Neuronal stem cell (in vitro differentiated cells): ENCODE results near the gene SMIM5.

Experiments
- DNase-seq: peaks from one replicate; pipeline ENCODE4 v3.0.0-alpha.2; 2013; ENCODE audit warnings: low spot score
- H2AFZ ChIP-seq: one replicate; pipeline ENCODE4 v1.6.1; 2013; ENCODE audit warnings: mild to moderate bottlenecking, low read length, inconsistent platforms
- H2AK5ac ChIP-seq: 2 replicates; pipeline ENCODE4 v1.6.1; 2013; ENCODE audit warnings: low read depth, mild to moderate bottlenecking, inconsistent platforms, low read length, moderate library complexity, mixed read lengths
- H2BK120ac ChIP-seq: 2 replicates; pipeline ENCODE4 v1.6.1; 2013; ENCODE audit warnings: low read depth, mild to moderate bottlenecking, inconsistent platforms, low read length, moderate library complexity, mixed read lengths
- H2BK12ac ChIP-seq: one replicate; pipeline ENCODE4 v1.6.1; 2013; ENCODE audit warnings: low read length, inconsistent platforms
- H2BK15ac ChIP-seq: 2 replicates; pipeline ENCODE4 v1.6.1; 2013; ENCODE audit warnings: mild to moderate bottlenecking, low read length, inconsistent platforms, mixed read lengths
- H2BK5ac ChIP-seq: one replicate; pipeline ENCODE4 v1.6.1; 2013; ENCODE audit warnings: inconsistent platforms, mild to moderate bottlenecking, low read length, moderate library complexity
- H3K14ac ChIP-seq: one replicate; pipeline ENCODE4 v1.6.1; 2013; ENCODE audit warnings: low read length, inconsistent platforms
- H3K18ac ChIP-seq: 2 replicates; pipeline ENCODE4 v1.6.1; 2013; ENCODE audit warnings: low read length, inconsistent platforms
- H3K23ac ChIP-seq: 2 replicates; pipeline ENCODE4 v1.6.1; 2013; ENCODE audit warnings: low read depth, mild to moderate bottlenecking, mixed read lengths, low read length, inconsistent platforms; ENCODE audit not compliant: poor library complexity
- H3K27ac ChIP-seq: replicated peaks from 3 replicates; pipeline ENCODE4 v1.5.1; 2013; ENCODE audit warnings: low read length, inconsistent platforms
- H3K27me3 ChIP-seq, 3 experiments: 2 replicates each; pipeline ENCODE4 v1.6.1; 2013; ENCODE audit warnings: low read length in 3 of 3, mild to moderate bottlenecking in 2 of 3, inconsistent platforms in 1 of 3, low read depth in 1 of 3, mixed read lengths in 1 of 3, moderate library complexity in 1 of 3; ENCODE audit not compliant: control insufficient read depth in 3 of 3, insufficient read depth in 3 of 3
- H3K36me3 ChIP-seq, 2 donors: replicated peaks in 1 of 2; 2 replicates each; pipeline ENCODE4 v1.6.1; 2013; ENCODE audit warnings: low read length in 2 of 2; ENCODE audit not compliant: control insufficient read depth in 2 of 2, insufficient read depth in 2 of 2
- H3K4ac ChIP-seq: 2 replicates; pipeline ENCODE4 v1.6.1; 2013; ENCODE audit warnings: inconsistent platforms, mild to moderate bottlenecking, low read length, moderate library complexity
- H3K4me1 ChIP-seq, 2 donors: 1 replicate in 1 of 2; 2 replicates in 1 of 2; pipeline ENCODE4 v1.6.1; 2013; ENCODE audit warnings: low read length in 2 of 2, low read depth in 1 of 2; ENCODE audit not compliant: control insufficient read depth in 2 of 2, insufficient read depth in 1 of 2
- H3K4me2 ChIP-seq: one replicate; pipeline ENCODE4 v1.6.1; 2013; ENCODE audit warnings: mild to moderate bottlenecking, low read length, inconsistent platforms; ENCODE audit not compliant: insufficient read depth, poor library complexity, severe bottlenecking
- H3K4me3 ChIP-seq, 2 donors: 2 replicates each; pipeline ENCODE4 v1.5.1; 2013; ENCODE audit warnings: low read length in 2 of 2, mild to moderate bottlenecking in 2 of 2, inconsistent platforms in 1 of 2, moderate library complexity in 1 of 2
- H3K79me1 ChIP-seq: one replicate; pipeline ENCODE4 v1.6.1; 2013; ENCODE audit warnings: low read depth, mild to moderate bottlenecking, inconsistent platforms, low read length, moderate library complexity
- H3K9ac ChIP-seq: one replicate; pipeline ENCODE4 v1.6.1; 2013; ENCODE audit warnings: mild to moderate bottlenecking, low read depth, low read length, inconsistent platforms; ENCODE audit not compliant: poor library complexity
- H3K9me3 ChIP-seq, 2 donors: replicated peaks in 1 of 2; 2 replicates each; pipeline versions ENCODE3 to v1.6.1; 2013; ENCODE audit warnings: low read length in 2 of 2, mild to moderate bottlenecking in 2 of 2, inconsistent platforms in 1 of 2, low read depth in 1 of 2, mixed read lengths in 1 of 2, moderate library complexity in 1 of 2; ENCODE audit not compliant: control insufficient read depth in 2 of 2, insufficient read depth in 1 of 2
- H4K8ac ChIP-seq: one replicate; pipeline ENCODE4 v1.6.1; 2013; ENCODE audit warnings: low read depth, mild to moderate bottlenecking, inconsistent platforms, low read length, moderate library complexity
- H4K91ac ChIP-seq: one replicate; pipeline ENCODE4 v1.6.1; 2013; ENCODE audit warnings: low read length, low read depth, mild to moderate bottlenecking, inconsistent platforms; ENCODE audit not compliant: poor library complexity
- WGBS, 2 donors: extraction: QIAGEN DNeasy Blood & Tissue Kit; methylation state at CpG; one replicate each; pipeline ENCODE4 v1.1.7; 2013; ENCODE audit warnings: missing lambda C conversion rate in 2 of 2, mixed read lengths in 1 of 2; ENCODE audit not compliant: insufficient read length in 2 of 2, insufficient replicate concordance in 1 of 2; ENCODE audit errors: extremely low coverage in 2 of 2; 5-methylcytosine and 5-hydroxymethylcytosine counted together

Gene SMIM5

DNA sequence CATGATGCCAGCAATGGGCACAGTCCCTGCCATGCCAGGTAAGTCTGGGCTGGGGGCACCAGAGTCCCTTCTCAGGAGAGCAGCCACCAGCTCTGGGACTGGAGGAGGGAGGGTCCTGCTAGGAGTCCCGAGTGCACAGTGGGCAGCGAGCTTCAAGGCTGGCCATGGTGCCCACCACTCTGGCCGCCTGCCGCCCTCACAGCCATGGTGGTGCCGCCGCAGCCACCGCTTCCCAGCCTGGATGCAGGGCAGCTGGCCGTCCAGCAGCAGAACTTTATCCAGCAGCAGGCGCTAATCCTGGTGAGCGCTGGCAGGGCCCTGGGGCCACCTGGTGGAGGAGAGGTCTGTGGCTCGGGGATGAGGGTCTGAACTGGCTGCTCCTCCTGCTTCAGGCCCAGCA is 17.9 kb upstream of the SMIM5 start:
- no peak overlapping the region for H3K4me2 ChIP-seq
- H3K79me1 ChIP-seq: no peaks in the 10 kb centered on the region
- H2AK5ac ChIP-seq: peak overlapping the region; percentile 82
- peak overlapping the region in 1 of 2 donors; percentile 6 for H3K4me3 ChIP-seq
- no peak overlapping the region for H2BK15ac ChIP-seq
- DNase-seq: no peak
- H3K23ac ChIP-seq: peak overlapping the region; percentile 25
- no peaks in the 10 kb centered on the region for H3K36me3 ChIP-seq
- peak overlapping the region; percentile 38 for H3K9ac ChIP-seq
- H3K4ac ChIP-seq: peak overlapping the region; percentile 30
- H4K91ac ChIP-seq: no peak overlapping the region
- H3K27me3 ChIP-seq: peaks cover 0 to 15% (median 0%) of the 10 kb centered on the region in 3 experiments
- WGBS, 2 donors: no CpG with 5 or more reads among the region's 11 CpGs
- H3K14ac ChIP-seq: no peak overlapping the region
- H3K27ac ChIP-seq: no peak overlapping the region
- H2BK5ac ChIP-seq: no peak overlapping the region
- peak overlapping the region; percentile 29 for H2BK120ac ChIP-seq
- no peak overlapping the region for H2AFZ ChIP-seq
- peaks cover 2 to 13% of the 10 kb centered on the region in 2 donors for H3K4me1 ChIP-seq
- no peaks in the 10 kb centered on the region for H3K9me3 ChIP-seq
- no peak overlapping the region for H4K8ac ChIP-seq
- no peak overlapping the region for H2BK12ac ChIP-seq
- peak overlapping the region; percentile 24 for H3K18ac ChIP-seq

DNA sequence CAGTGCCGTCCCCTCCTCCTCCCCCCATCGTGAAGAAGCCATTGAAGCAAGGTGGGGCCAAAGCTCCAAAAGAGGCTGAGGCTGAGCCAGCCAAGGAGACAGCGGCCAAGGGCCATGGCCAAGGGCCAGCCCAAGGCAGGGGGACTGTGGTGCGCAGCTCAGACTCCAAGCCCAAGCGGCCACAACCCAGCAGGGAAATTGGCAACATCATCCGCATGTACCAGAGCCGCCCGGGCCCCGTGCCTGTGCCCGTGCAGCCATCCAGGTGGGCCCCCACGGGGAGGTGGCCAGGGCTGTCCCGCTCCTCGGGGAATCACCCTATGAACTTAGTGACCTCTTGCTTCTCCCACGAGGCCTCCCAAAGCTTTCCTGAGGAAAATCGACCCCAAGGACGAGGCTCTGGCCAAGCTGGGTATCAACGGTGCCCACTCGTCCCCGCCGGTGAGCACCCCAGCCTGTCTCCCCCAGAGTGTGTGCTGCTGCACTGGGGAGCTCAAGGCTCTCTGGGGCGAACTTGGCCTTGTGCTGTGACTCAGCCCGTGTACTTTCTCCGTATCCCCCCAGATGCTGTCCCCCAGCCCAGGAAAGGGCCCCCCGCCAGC is 16.6 kb upstream of the SMIM5 start:
- Histone ChIP-seq H2BK15ac (no peak overlapping the region), H3K18ac (peak overlapping the region; percentile 48), H3K27me3 (peaks cover 0 to 9% (median 0%) of the 10 kb centered on the region in 3 experiments), H3K9ac (no peak overlapping the region), H4K91ac (no peak overlapping the region), H3K4me1 (peaks cover 2 to 13% of the 10 kb centered on the region in 2 donors), H2AK5ac (peak overlapping the region; percentile 20), H2BK12ac (no peak overlapping the region), H2BK5ac (no peak overlapping the region), H3K4me2 (no peak overlapping the region), H3K79me1 (peaks cover 2% of the 10 kb centered on the region), H3K4ac (no peak overlapping the region), H3K4me3 (no peak overlapping the region), H4K8ac (no peak overlapping the region), H3K9me3 (no peaks in the 10 kb centered on the region), H3K14ac (no peak overlapping the region), H2BK120ac (no peak overlapping the region), H3K23ac (no peak overlapping the region), H3K27ac (no peak overlapping the region), H3K36me3 (no peaks in the 10 kb centered on the region), H2AFZ (no peak overlapping the region)
- no CpG with 5 or more reads among the region's 24 CpGs for WGBS, 2 donors
- DNase-seq: no peak

DNA sequence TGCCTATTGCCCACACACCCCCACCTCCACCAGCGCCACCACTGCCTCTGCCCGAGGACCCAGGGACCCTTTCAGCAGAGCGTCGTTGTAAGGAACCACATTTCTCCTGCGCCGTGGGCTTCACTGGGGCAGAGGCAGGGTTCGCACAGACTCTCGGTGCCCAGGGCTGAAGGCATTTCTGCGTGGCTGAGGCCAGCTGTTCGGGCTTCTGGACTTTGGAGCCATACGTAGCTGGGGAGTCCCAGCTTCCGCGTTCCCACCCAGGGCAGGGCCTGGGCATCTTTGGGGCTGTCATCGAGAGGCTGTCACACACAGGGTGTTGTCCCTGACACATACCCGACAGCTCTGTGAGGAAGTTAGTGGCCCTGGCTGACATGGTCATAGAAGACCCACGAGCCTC is 16.0 kb upstream of the SMIM5 start:
- no peak for DNase-seq
- H3K9me3 ChIP-seq: no peaks in the 10 kb centered on the region
- peaks cover 0 to 3% (median 0%) of the 10 kb centered on the region in 3 experiments for H3K27me3 ChIP-seq

DNA sequence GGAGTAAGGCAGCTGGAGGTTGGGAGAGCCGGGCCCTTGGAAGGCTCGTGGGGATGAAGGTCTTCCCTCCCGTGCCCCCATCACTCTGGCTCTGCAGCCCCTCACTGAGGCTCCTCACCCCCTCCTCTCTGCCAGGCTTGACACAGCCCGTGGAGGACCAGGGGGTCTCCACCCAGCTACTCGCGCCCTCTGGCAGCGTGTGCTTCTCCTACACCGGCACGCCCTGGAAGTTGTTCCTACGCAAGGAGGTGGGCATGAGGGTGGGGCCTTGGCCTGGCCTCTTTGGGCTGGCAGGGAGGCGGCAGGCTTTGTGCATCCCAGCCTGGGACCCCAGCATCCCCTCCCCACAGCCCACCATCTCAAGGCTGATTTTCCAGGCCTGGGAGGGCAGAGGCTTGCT is 15.6 kb upstream of the SMIM5 start:
- H2BK120ac ChIP-seq: no peak overlapping the region
- peak overlapping the region; percentile 5 for H3K18ac ChIP-seq
- H3K9me3 ChIP-seq: no peaks in the 10 kb centered on the region
- peaks cover 0 to 3% (median 0%) of the 10 kb centered on the region in 3 experiments for H3K27me3 ChIP-seq
- H2BK5ac ChIP-seq: no peak overlapping the region
- no peak overlapping the region for H3K27ac ChIP-seq
- H3K36me3 ChIP-seq: no peaks in the 10 kb centered on the region
- peak overlapping the region; percentile 27 for H3K14ac ChIP-seq
- H2AFZ ChIP-seq: no peak overlapping the region
- H3K4me2 ChIP-seq: no peak overlapping the region
- H3K23ac ChIP-seq: no peak overlapping the region
- H2AK5ac ChIP-seq: peak overlapping the region; percentile 45
- peaks cover 8 to 18% of the 10 kb centered on the region in 2 donors for H3K4me1 ChIP-seq
- no peak overlapping the region for H4K91ac ChIP-seq
- no peak for DNase-seq
- no peak overlapping the region for H3K4me3 ChIP-seq
- peaks cover 2% of the 10 kb centered on the region for H3K79me1 ChIP-seq
- no peak overlapping the region for H2BK15ac ChIP-seq
- no CpG with 5 or more reads among the region's 11 CpGs for WGBS, 2 donors
- no peak overlapping the region for H3K9ac ChIP-seq
- no peak overlapping the region for H3K4ac ChIP-seq
- no peak overlapping the region for H4K8ac ChIP-seq
- H2BK12ac ChIP-seq: no peak overlapping the region

More for the DNA sequence above, 16.0 kb upstream of the SMIM5 start:
- H3K14ac ChIP-seq: no peak overlapping the region
- H3K23ac ChIP-seq: no peak overlapping the region
- peaks cover 6 to 17% of the 10 kb centered on the region in 2 donors for H3K4me1 ChIP-seq
- H3K36me3 ChIP-seq: no peaks in the 10 kb centered on the region
- H4K91ac ChIP-seq: no peak overlapping the region
- WGBS, 2 donors: no CpG with 5 or more reads among the region's 16 CpGs
- H3K27ac ChIP-seq: no peak overlapping the region
- H2BK120ac ChIP-seq: no peak overlapping the region
- H2AFZ ChIP-seq: no peak overlapping the region
- H2BK12ac ChIP-seq: no peak overlapping the region
- H2BK15ac ChIP-seq: no peak overlapping the region
- H3K79me1 ChIP-seq: peaks cover 2% of the 10 kb centered on the region
- no peak overlapping the region for H3K9ac ChIP-seq
- peak overlapping the region; percentile 45 for H2AK5ac ChIP-seq
- no peak overlapping the region for H2BK5ac ChIP-seq
- H3K4me2 ChIP-seq: no peak overlapping the region
- H4K8ac ChIP-seq: no peak overlapping the region
- H3K4ac ChIP-seq: no peak overlapping the region
- H3K18ac ChIP-seq: peak overlapping the region; percentile 5
- H3K4me3 ChIP-seq: no peak overlapping the region
